ENCODE results near the gene IL10RB.
A peak's percentile ranks its signal among the peaks of the same experiment; 100 is the strongest.

The IL10RB gene

GRCh38 chr21:33302055-33302454, 35.9 kb downstream of the IL10RB start:
- ChIA-PET POLR2A (no interaction called here), CTCF (interaction anchor here (0.7 kb wide), 1 partner anchor 18 kb away, joined by 3 read pairs; no protein-coding TSS in a partner anchor)
- no peaks in the 10 kb centered on the region for H3K9me3 ChIP-seq (ENCODE audit: control extremely low read depth in 1 of 5, control insufficient read depth in 4 of 5, insufficient read depth in 2 of 5, low read depth in 1 of 5, low read length in 4 of 5)
- H3K4me1 ChIP-seq (ENCODE audit: control extremely low read depth in 1 of 4, control insufficient read depth in 4 of 4, insufficient read depth in 4 of 4, low read length in 3 of 4), result peaks cover 29 to 60% (median 51%) of the 10 kb centered on the region in 4 experiments
- peak overlapping the region in 1 of 7 experiments; percentile 34 for H3K4me3 ChIP-seq (ENCODE audit: control insufficient read depth in 1 of 7, extremely low read depth in 1 of 7, insufficient read depth in 4 of 7, low read depth in 2 of 7, low read length in 6 of 7)
- H3K36me3 ChIP-seq (ENCODE audit: control insufficient read depth in 4 of 4, insufficient read depth in 4 of 4, low read length in 3 of 4), result peaks cover 0 to 2% (median under 1%) of the 10 kb centered on the region in 4 experiments
- peak overlapping the region in 1 of 2 experiments; percentile 84 for H3K27ac ChIP-seq (ENCODE audit: insufficient read depth in 1 of 2, low read depth in 1 of 2, low read length in 2 of 2, poor library complexity in 1 of 2, severe bottlenecking in 2 of 2)
- WGBS (ENCODE audit: insufficient coverage), result 98% methylated on average over 7 of the region's 7 CpGs
- no peak for DNase-seq
- no peaks in the 10 kb centered on the region for H3K27me3 ChIP-seq (replicated peaks in 2 of 5; ENCODE audit: control insufficient read depth in 4 of 5, insufficient read depth in 5 of 5, low read length in 4 of 5)

- H3K4me1 ChIP-seq (ENCODE audit: control extremely low read depth in 1 of 4, control insufficient read depth in 4 of 4, insufficient read depth in 4 of 4, low read length in 3 of 4), result peaks cover 32 to 60% (median 55%) of the 10 kb centered on the region in 4 experiments
- 96% methylated on average over 4 of the region's 7 CpGs for WGBS (ENCODE audit: insufficient coverage)
- no peaks in the 10 kb centered on the region for H3K36me3 ChIP-seq (ENCODE audit: control insufficient read depth in 4 of 4, insufficient read depth in 4 of 4, low read length in 3 of 4)
- no peaks in the 10 kb centered on the region for H3K9me3 ChIP-seq (ENCODE audit: control extremely low read depth in 1 of 5, control insufficient read depth in 4 of 5, insufficient read depth in 2 of 5, low read depth in 1 of 5, low read length in 4 of 5)
- ChIA-PET CTCF (no interaction called here), POLR2A (no interaction called here)
- H3K27ac ChIP-seq (ENCODE audit: insufficient read depth in 1 of 2, low read depth in 1 of 2, low read length in 2 of 2, poor library complexity in 1 of 2, severe bottlenecking in 2 of 2), result no peak overlapping the region
- H3K4me3 ChIP-seq (ENCODE audit: control insufficient read depth in 1 of 7, extremely low read depth in 1 of 7, insufficient read depth in 4 of 7, low read depth in 2 of 7, low read length in 6 of 7), result no peak overlapping the region
- DNase-seq, result no peak
- no peaks in the 10 kb centered on the region for H3K27me3 ChIP-seq (replicated peaks in 2 of 5; ENCODE audit: control insufficient read depth in 4 of 5, insufficient read depth in 5 of 5, low read length in 4 of 5)
Measured at GRCh38 chr21:33302796-33303195, 36.6 kb downstream of the IL10RB start.

DNA sequence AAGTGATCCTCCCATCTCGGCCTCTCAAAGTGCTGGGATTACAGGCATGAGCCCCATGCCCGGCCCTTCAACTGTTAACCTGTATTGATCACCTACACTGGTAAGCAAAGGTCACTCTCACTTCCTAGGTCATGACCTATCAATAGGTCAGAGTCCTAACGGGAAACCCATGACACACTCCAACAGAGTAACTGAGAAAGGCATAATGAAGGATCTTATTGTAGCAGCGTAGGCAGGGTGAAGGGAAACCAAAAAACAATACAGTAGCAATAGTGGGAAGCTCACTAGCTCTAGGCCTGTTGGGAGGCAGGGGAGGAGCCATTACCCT, 39.1 kb downstream of the IL10RB start:
- WGBS (ENCODE audit: insufficient coverage), result 92% methylated on average over 2 of the region's 4 CpGs
- peak overlapping the region in 1 of 2 experiments; percentile 39 for H3K27ac ChIP-seq (ENCODE audit: insufficient read depth in 1 of 2, low read depth in 1 of 2, low read length in 2 of 2, poor library complexity in 1 of 2, severe bottlenecking in 2 of 2)
- no peak overlapping the region for H3K4me3 ChIP-seq (ENCODE audit: control insufficient read depth in 1 of 7, extremely low read depth in 1 of 7, insufficient read depth in 4 of 7, low read depth in 2 of 7, low read length in 6 of 7)
- H3K36me3 ChIP-seq (ENCODE audit: control insufficient read depth in 4 of 4, insufficient read depth in 4 of 4, low read length in 3 of 4), result no peaks in the 10 kb centered on the region
- ChIA-PET POLR2A (interaction anchor here (1.0 kb wide), 1 partner anchor 14 kb away, joined by 3 read pairs; no protein-coding TSS in a partner anchor), CTCF (no interaction called here)
- peaks cover 30 to 55% (median 51%) of the 10 kb centered on the region in 4 experiments for H3K4me1 ChIP-seq (ENCODE audit: control extremely low read depth in 1 of 4, control insufficient read depth in 4 of 4, insufficient read depth in 4 of 4, low read length in 3 of 4)
- no peak for DNase-seq
- H3K27me3 ChIP-seq (replicated peaks in 2 of 5; ENCODE audit: control insufficient read depth in 4 of 5, insufficient read depth in 5 of 5, low read length in 4 of 5), result no peaks in the 10 kb centered on the region
- H3K9me3 ChIP-seq (ENCODE audit: control extremely low read depth in 1 of 5, control insufficient read depth in 4 of 5, insufficient read depth in 2 of 5, low read depth in 1 of 5, low read length in 4 of 5), result peaks cover 0 to 1% (median 0%) of the 10 kb centered on the region in 5 experiments

- Histone ChIP-seq H3K4me3 (ENCODE audit: control insufficient read depth in 1 of 7, extremely low read depth in 1 of 7, insufficient read depth in 4 of 7, low read depth in 2 of 7, low read length in 6 of 7) (no peak overlapping the region), H3K9me3 (ENCODE audit: control extremely low read depth in 1 of 5, control insufficient read depth in 4 of 5, insufficient read depth in 2 of 5, low read depth in 1 of 5, low read length in 4 of 5) (peaks cover 0 to 1% (median 0%) of the 10 kb centered on the region in 5 experiments), H3K36me3 (ENCODE audit: control insufficient read depth in 4 of 4, insufficient read depth in 4 of 4, low read length in 3 of 4) (no peaks in the 10 kb centered on the region), H3K27me3 (replicated peaks in 2 of 5; ENCODE audit: control insufficient read depth in 4 of 5, insufficient read depth in 5 of 5, low read length in 4 of 5) (no peaks in the 10 kb centered on the region), H3K4me1 (ENCODE audit: control extremely low read depth in 1 of 4, control insufficient read depth in 4 of 4, insufficient read depth in 4 of 4, low read length in 3 of 4) (peaks cover 23 to 49% (median 45%) of the 10 kb centered on the region in 4 experiments), H3K27ac (ENCODE audit: insufficient read depth in 1 of 2, low read depth in 1 of 2, low read length in 2 of 2, poor library complexity in 1 of 2, severe bottlenecking in 2 of 2) (no peak overlapping the region)
- no peak for DNase-seq
- WGBS (ENCODE audit: insufficient coverage), result no CpG with 5 or more reads among the region's 2 CpGs
- POLR2A ChIA-PET, result interaction anchor here (1.0 kb wide), 1 partner anchor 13 kb away, joined by 3 read pairs; no protein-coding TSS in a partner anchor
- CTCF ChIA-PET, result no interaction called here
Measured at GRCh38 chr21:33305938-33306337, 39.8 kb downstream of the IL10RB start.

DNA sequence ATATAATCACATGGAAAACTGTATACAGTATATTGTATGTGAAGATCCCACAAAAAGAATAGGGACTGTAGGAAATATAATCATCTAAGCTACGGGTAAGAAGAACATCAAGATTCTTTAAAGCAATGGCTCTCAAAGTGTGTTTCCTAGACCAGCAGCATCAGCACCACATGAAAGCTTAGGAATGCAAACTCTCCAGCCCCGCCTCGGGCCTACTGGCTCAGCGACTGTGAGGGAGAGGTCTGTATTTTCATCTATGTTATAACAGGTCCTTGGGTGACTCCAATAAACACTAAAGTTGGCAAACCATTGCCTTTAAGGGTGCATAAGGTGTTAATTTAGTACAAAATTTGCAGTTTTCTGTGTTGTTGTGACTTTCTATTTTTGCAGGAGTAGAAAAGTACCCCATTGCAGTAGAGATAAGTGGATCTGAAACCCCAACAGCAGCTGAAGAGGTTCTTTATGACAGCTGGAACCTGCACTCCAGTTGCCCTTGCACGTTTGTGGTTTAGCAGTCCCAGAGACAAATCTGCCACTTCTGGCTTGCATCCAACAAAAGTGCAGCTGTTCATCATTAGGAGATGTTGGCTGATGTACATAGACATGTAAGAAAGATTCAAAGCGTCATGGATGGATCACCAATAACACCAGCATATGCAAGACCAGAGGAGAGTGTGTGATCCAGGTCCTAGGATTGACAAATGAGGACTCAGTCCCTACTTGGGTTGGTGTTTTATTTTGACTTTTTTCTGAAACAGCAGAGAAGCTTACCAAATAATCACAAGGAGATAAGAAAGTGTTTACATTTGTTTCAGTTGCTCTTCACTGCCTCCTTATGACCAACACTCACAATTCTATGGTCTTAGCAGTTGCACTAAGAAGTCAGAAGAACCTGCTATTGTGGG, 42.7 kb downstream of the IL10RB start:
- Histone ChIP-seq H3K27ac (ENCODE audit: insufficient read depth in 1 of 2, low read depth in 1 of 2, low read length in 2 of 2, poor library complexity in 1 of 2, severe bottlenecking in 2 of 2) (no peak overlapping the region), H3K9me3 (ENCODE audit: control extremely low read depth in 1 of 5, control insufficient read depth in 4 of 5, insufficient read depth in 2 of 5, low read depth in 1 of 5, low read length in 4 of 5) (peaks cover 0 to 2% (median 1%) of the 10 kb centered on the region in 5 experiments), H3K4me3 (ENCODE audit: control insufficient read depth in 1 of 7, extremely low read depth in 1 of 7, insufficient read depth in 4 of 7, low read depth in 2 of 7, low read length in 6 of 7) (peak overlapping the region in 1 of 7 experiments; percentile 8), H3K4me1 (ENCODE audit: control extremely low read depth in 1 of 4, control insufficient read depth in 4 of 4, insufficient read depth in 4 of 4, low read length in 3 of 4) (peaks cover 23 to 29% (median 25%) of the 10 kb centered on the region in 4 experiments), H3K36me3 (ENCODE audit: control insufficient read depth in 4 of 4, insufficient read depth in 4 of 4, low read length in 3 of 4) (no peaks in the 10 kb centered on the region), H3K27me3 (replicated peaks in 2 of 5; ENCODE audit: control insufficient read depth in 4 of 5, insufficient read depth in 5 of 5, low read length in 4 of 5) (no peaks in the 10 kb centered on the region)
- ChIA-PET CTCF (interaction anchor here (0.9 to 2.3 kb wide), 8 partner anchors 9 to 136 kb away, joined by 3 to 8 read pairs (median 4); partner anchors contain the start of gene IL10RB), POLR2A (no interaction called here)
- DNase-seq, result peak in 2 of 3 donors; percentile 91 to 92
- WGBS (ENCODE audit: insufficient coverage), result 33% methylated on average over 2 of the region's 6 CpGs

- Histone ChIP-seq H3K4me1 (ENCODE audit: control extremely low read depth in 1 of 4, control insufficient read depth in 4 of 4, insufficient read depth in 4 of 4, low read length in 3 of 4) (peaks cover 15 to 23% (median 17%) of the 10 kb centered on the region in 4 experiments), H3K27me3 (replicated peaks in 2 of 5; ENCODE audit: control insufficient read depth in 4 of 5, insufficient read depth in 5 of 5, low read length in 4 of 5) (no peaks in the 10 kb centered on the region), H3K4me3 (ENCODE audit: control insufficient read depth in 1 of 7, extremely low read depth in 1 of 7, insufficient read depth in 4 of 7, low read depth in 2 of 7, low read length in 6 of 7) (no peak overlapping the region), H3K27ac (ENCODE audit: insufficient read depth in 1 of 2, low read depth in 1 of 2, low read length in 2 of 2, poor library complexity in 1 of 2, severe bottlenecking in 2 of 2) (no peak overlapping the region), H3K9me3 (ENCODE audit: control extremely low read depth in 1 of 5, control insufficient read depth in 4 of 5, insufficient read depth in 2 of 5, low read depth in 1 of 5, low read length in 4 of 5) (peaks cover 0 to 6% (median 2%) of the 10 kb centered on the region in 5 experiments), H3K36me3 (ENCODE audit: control insufficient read depth in 4 of 4, insufficient read depth in 4 of 4, low read length in 3 of 4) (no peaks in the 10 kb centered on the region)
- DNase-seq, result no peak
- no CpG with 5 or more reads among the region's 1 CpG for WGBS (ENCODE audit: insufficient coverage)
- CTCF ChIA-PET, result interaction anchor here (1.2 kb wide), 1 partner anchor 24 kb away, joined by 3 read pairs; no protein-coding TSS in a partner anchor
- POLR2A ChIA-PET, result no interaction called here
Measured at GRCh38 chr21:33309778-33310177, 43.6 kb downstream of the IL10RB start.

GRCh38 chr21:33312121-33312520, 46.0 kb downstream of the IL10RB start:
- no peak for DNase-seq
- WGBS (ENCODE audit: insufficient coverage), result no CpG with 5 or more reads among the region's 3 CpGs
- H3K4me3 ChIP-seq (ENCODE audit: control insufficient read depth in 1 of 7, extremely low read depth in 1 of 7, insufficient read depth in 4 of 7, low read depth in 2 of 7, low read length in 6 of 7), result no peak overlapping the region
- CTCF ChIA-PET, result no interaction called here
- H3K27ac ChIP-seq (ENCODE audit: insufficient read depth in 1 of 2, low read depth in 1 of 2, low read length in 2 of 2, poor library complexity in 1 of 2, severe bottlenecking in 2 of 2), result no peak overlapping the region
- no peaks in the 10 kb centered on the region for H3K36me3 ChIP-seq (ENCODE audit: control insufficient read depth in 4 of 4, insufficient read depth in 4 of 4, low read length in 3 of 4)
- H3K9me3 ChIP-seq (ENCODE audit: control extremely low read depth in 1 of 5, control insufficient read depth in 4 of 5, insufficient read depth in 2 of 5, low read depth in 1 of 5, low read length in 4 of 5), result peaks cover 0 to 6% (median 2%) of the 10 kb centered on the region in 5 experiments
- POLR2A ChIA-PET, result no interaction called here
- H3K27me3 ChIP-seq (replicated peaks in 2 of 5; ENCODE audit: control insufficient read depth in 4 of 5, insufficient read depth in 5 of 5, low read length in 4 of 5), result no peaks in the 10 kb centered on the region
- H3K4me1 ChIP-seq (ENCODE audit: control extremely low read depth in 1 of 4, control insufficient read depth in 4 of 4, insufficient read depth in 4 of 4, low read length in 3 of 4), result peaks cover 12 to 18% (median 13%) of the 10 kb centered on the region in 4 experiments

Data from common myeloid progenitor, CD34-positive (primary cell).